ENCODE results near the gene TKFC.

Gene TKFC

GRCh38 chr11:61332797-61333549, at the start of gene TKFC, which contains the start of gene DDB1:
TSS of gene TKFC (plus strand) at chr11:61333228. CDS start at chr11:61334729, 1,501 bp downstream.
TSS of gene DDB1 (minus strand) at chr11:61333105. CDS start at chr11:61332968, 137 bp downstream.
- peak; percentile 97 for DNase-seq

GRCh38 chr11:61283613-61284012, 49.4 kb upstream of the TKFC start:
- no peak for DNase-seq

GRCh38 chr11:61287338-61287977, 45.6 kb upstream of the TKFC start:
- DNase-seq: no peak

GRCh38 chr11:61290905-61291690, 41.9 kb upstream of the TKFC start:
- no peak for DNase-seq

GRCh38 chr11:61292356-61292755, 40.7 kb upstream of the TKFC start:
- no peak for DNase-seq

GRCh38 chr11:61293867-61294716, 38.9 kb upstream of the TKFC start:
- no peak for DNase-seq

- peak; percentile 88 for DNase-seq
These were observed 38.1 kb upstream of the TKFC start, which contains the start of gene VWCE for GRCh38 chr11:61294717-61295595. TSS of gene VWCE (minus strand) at chr11:61295316. CDS start at chr11:61295037, 279 bp downstream.

- no peak for DNase-seq
These were observed 37.5 kb upstream of the TKFC start for GRCh38 chr11:61295596-61295926.

- no peak for DNase-seq
These were observed 35.7 kb upstream of the TKFC start for GRCh38 chr11:61297341-61297740.

- DNase-seq: no peak
These were observed 35.3 kb upstream of the TKFC start for GRCh38 chr11:61297746-61298145.

- no peak for DNase-seq
These were observed 34.3 kb upstream of the TKFC start for GRCh38 chr11:61298663-61299244.

GRCh38 chr11:61302550-61302949, 30.5 kb upstream of the TKFC start:
- DNase-seq: no peak

GRCh38 chr11:61303725-61304124, 29.3 kb upstream of the TKFC start:
- DNase-seq: no peak

- DNase-seq: no peak
These were observed 27.6 kb upstream of the TKFC start for GRCh38 chr11:61305417-61305816.

GRCh38 chr11:61306221-61306620, 26.8 kb upstream of the TKFC start:
- DNase-seq: no peak

- DNase-seq: no peak
These were observed 25.7 kb upstream of the TKFC start for GRCh38 chr11:61307354-61307753.

- no peak for DNase-seq
These were observed 23.9 kb upstream of the TKFC start for GRCh38 chr11:61309141-61309540.

- DNase-seq: no peak
These were observed 23.3 kb upstream of the TKFC start for GRCh38 chr11:61309739-61310138.

- no peak for DNase-seq
These were observed 22.3 kb upstream of the TKFC start for GRCh38 chr11:61310749-61311148.

- DNase-seq: no peak
These were observed 17.8 kb upstream of the TKFC start for GRCh38 chr11:61315260-61315659.

Measured in retina (tissue), 1 donor.